Stimulated activated CD8-positive, alpha-beta memory T cell treated with anti-CD3 and anti-CD28 coated beads, Interleukin-7, amount 100 ng/mL, for 48 hours (primary cell): ENCODE measurements around the gene RBKS.

Source experiments
- DNase-seq, 2 donors: peaks; one replicate each; pipeline ENCODE4 v3.0.0-alpha.2; 2020; ENCODE audit warnings: low read depth in 1 of 2; ENCODE audit errors: extremely low read depth in 1 of 2

Gene RBKS

DNA sequence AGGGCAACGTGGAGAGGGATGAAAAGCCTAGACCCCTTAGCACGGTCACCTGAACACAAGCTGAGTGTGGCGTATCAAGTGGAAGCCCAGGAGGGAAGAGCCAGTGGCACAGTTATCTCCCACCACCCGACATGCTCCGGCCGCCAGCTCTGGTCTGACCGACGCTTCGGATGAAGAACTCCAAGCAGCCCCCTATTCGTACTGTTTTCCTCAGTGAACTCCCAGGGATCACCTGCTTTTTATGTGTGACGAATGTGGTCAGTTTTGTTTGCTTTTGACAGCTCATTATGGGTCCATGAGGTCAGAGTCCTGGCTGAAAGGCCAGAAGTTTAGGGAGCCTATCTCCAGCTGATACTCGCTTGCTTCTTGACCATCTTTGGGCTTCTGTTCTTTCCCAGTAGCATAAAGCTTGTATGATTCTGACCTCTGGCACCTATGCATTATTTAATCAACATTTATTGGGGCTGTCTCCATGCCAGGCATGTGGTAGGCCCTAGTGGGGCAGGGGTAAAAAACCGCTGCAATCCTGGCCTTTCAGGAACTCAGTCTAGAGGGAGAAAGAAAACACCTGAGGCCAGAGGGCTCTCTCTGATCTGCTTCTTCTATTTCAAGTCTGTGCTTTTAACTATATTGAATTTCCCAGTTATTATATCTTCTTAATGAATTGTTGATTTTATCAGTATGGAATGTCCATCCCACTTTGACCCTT lies 151.7 kb downstream of the RBKS start:
- no peak for DNase-seq

DNA sequence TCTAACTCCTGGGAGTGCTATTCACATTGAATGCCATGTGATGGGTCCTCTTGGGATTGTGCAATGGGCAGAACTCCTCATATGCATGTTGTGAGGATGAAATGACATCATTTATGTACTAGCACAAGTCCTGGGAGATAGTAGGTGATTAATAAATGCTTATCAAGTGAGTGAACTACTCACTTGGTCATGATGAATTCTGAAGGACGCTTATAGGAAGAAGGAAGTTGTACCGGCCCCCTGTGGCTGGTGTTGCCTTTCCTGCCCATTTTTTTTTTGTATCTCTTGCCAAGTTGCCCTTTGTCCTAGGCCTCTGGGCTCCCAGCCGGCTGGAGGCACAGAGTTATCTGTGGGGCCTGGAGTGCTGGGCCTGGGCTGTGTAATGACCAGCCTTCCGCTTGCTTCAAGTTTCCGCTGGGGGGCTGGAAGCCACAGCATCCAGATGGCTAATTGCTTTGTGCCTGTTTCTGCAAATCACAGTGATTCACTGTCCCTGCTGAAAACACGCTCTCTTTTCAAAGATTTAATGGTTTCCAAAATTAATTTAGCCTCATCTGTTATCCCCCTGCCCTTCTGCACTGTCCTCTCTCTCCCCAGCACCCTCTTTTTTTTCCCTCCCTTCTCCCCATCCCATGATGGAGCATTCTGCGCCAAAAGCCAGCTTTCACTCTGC lies 152.4 kb downstream of the RBKS start:
- DNase-seq, result no peak

DNA sequence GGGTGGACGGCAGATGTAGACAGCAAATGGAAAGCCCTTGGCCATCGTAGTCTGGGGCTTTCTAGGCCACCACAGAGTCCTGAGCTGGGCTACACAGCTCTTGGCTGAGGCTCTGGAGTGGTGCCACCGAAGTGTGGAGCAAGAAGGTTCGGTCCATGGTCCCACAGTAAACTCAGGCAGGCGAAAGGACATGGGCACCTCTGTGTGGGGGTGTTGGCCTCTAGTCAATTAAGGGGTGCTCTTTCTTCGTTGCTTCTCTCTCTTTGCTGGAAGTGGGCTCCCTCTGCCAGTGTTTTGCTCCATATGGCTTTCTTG lies 153.3 kb downstream of the RBKS start:
- no peak for DNase-seq

DNA sequence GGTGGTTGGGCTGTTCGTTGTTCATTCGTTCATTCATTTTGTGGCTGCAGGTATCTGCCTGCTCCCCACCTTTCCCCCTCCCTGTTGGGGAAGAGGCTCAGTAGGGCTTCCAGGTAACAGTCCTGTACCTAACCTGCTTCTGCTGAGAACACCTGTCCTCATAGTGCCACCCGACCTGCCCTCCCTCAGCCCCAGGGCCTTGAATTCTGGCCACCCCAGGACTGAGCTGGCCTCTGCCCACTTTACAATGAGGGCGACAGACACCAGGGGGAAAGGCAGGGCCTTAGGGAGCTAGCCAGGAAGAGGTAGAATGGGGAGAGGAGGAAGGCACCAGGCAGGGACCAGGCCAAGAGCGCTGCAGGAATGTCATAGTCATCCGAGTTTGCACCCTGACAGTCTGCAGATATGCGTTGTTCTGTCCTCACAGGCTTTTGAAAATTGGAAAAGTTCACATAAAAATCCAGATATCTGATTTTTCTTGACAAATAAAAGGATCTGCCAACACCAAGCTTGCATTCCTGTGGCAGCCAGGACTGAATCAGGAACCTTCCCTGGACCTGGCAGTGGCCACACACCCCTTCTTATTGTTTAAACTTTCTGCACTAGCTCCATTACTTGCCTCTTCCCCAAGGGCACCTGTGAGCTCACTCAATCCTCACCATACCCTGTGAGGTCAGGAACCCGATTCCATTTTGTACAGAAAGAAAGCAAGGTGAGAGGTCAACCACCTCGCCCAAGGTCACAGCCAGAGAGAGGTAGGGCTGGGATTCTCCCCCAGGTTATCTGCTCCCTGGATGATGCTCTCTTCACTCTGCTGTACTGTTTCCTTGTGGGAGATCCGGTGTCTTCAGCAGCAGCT lies 153.9 kb downstream of the RBKS start:
- no peak for DNase-seq

DNA sequence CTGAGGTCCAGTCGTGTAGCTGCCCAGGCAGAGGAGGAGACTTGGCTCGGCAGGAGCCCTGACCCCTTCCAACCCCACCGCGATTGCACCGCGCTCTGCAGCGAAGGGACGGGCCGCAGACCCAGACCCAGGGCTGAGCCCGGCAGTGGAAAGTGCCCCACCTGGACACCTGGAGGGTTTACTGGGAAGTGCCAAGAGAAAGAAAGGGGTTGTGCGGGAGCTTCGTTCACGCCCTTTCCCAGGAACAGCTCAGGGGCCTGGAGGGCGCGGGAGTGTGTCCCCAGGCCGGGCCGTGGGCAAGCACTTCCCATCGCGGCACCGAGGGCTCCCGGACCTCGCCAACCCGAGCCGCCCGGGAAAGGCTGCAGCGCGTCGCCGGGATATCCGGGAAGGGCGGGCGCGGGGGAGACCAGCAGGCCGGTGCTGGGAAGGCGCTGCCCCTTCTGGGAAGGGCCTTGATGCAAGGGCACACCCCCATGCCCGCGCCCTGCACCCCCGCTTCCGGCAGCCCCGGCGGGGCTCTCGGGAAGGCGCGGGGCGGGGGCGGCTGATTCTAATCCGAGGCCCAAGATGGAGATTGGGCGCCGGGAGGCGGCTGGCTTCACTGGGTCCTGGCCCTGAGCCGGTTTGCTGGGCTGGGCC lies 154.8 kb downstream of the RBKS start:
- DNase-seq, result peak; percentile 26 to 53

DNA sequence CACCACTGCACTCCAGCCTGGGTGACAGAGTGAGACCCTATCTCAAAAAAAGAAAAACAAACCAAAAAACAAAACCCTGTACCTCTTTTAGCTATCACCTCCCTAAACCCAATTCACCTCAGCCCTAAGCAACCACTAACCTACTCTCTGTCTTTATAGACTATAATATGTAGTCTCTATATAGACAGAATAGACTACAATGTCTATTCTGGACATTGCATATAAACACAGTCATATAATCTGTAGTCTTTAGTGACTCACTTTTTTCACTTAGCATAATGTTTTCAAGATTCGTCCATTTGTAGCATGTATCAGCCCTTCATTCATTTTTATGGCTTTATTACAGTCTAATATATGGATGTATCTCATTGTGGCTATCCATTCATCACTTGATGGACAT lies 155.9 kb downstream of the RBKS start:
- no peak for DNase-seq
